Esophagus muscularis mucosa (tissue), 3 donors: ENCODE data around the gene WDR3.

Experiments used
- POLR2AphosphoS5 ChIP-seq, 2 donors: sonication (generic); formaldehyde crosslinking; IDR thresholded peaks; one replicate each; pipeline ENCODE4 v1.6.1; 2017; ENCODE audit warnings: antibody characterized with exemption in 2 of 2
- TF ChIP-seq, protein P1 (sequence below), 3 experiments: fragments of 200-600 bp in 2 of 3; fragments of 450-650 bp in 1 of 3; sonication (generic) in 2 of 3; IDR thresholded peaks; one replicate each; pipeline ENCODE4 v1.5.1; 2017 to 2019; ENCODE audit warnings: antibody characterized with exemption in 3 of 3, mild to moderate bottlenecking in 2 of 3, moderate library complexity in 1 of 3

GRCh38 chr1:117967477-117967876, 37.9 kb downstream of the WDR3 start:
- no peak for TF ChIP-seq POLR2AphosphoS5 (IDR thresholded peaks at IDR 0.05)
- TF ChIP-seq, protein P1, sequence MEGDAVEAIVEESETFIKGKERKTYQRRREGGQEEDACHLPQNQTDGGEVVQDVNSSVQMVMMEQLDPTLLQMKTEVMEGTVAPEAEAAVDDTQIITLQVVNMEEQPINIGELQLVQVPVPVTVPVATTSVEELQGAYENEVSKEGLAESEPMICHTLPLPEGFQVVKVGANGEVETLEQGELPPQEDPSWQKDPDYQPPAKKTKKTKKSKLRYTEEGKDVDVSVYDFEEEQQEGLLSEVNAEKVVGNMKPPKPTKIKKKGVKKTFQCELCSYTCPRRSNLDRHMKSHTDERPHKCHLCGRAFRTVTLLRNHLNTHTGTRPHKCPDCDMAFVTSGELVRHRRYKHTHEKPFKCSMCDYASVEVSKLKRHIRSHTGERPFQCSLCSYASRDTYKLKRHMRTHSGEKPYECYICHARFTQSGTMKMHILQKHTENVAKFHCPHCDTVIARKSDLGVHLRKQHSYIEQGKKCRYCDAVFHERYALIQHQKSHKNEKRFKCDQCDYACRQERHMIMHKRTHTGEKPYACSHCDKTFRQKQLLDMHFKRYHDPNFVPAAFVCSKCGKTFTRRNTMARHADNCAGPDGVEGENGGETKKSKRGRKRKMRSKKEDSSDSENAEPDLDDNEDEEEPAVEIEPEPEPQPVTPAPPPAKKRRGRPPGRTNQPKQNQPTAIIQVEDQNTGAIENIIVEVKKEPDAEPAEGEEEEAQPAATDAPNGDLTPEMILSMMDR (IDR thresholded peaks at IDR 0.05), result no peak
